ENCODE measurements around the gene ARNT2.

ARNT2 gene

GRCh38 chr15:80590761-80591355, 186.7 kb downstream of the ARNT2 start:
- ATAC-seq: no peak
- TF ChIP-seq ZC3H10 (CRISPR knock-in tag; IDR thresholded peaks at IDR 0.05) (no peak), CSDC2 (CRISPR knock-in tag; IDR thresholded peaks at IDR 0.05) (no peak), TOX (CRISPR knock-in tag; IDR thresholded peaks at IDR 0.05; ENCODE audit: borderline replicate concordance) (no peak), ZFP3 (CRISPR knock-in tag; IDR thresholded peaks at IDR 0.05) (no peak), TCF4 (CRISPR knock-in tag; IDR thresholded peaks at IDR 0.05; ENCODE audit: borderline replicate concordance) (no peak), CSRNP3 (CRISPR knock-in tag; IDR thresholded peaks at IDR 0.05) (no peak), PPARA (CRISPR knock-in tag; IDR thresholded peaks at IDR 0.05; ENCODE audit: borderline replicate concordance) (no peak), OSR1 (CRISPR knock-in tag; IDR thresholded peaks at IDR 0.05) (no peak), ISL1 (CRISPR knock-in tag; IDR thresholded peaks at IDR 0.05) (no peak), ZNF8 (CRISPR knock-in tag; IDR thresholded peaks at IDR 0.05) (no peak), GLIS3 (CRISPR knock-in tag; IDR thresholded peaks at IDR 0.05) (no peak), TSHZ2 (CRISPR knock-in tag; IDR thresholded peaks at IDR 0.05) (no peak), ESRRG (CRISPR knock-in tag; IDR thresholded peaks at IDR 0.05) (no peak), POU6F1 (CRISPR knock-in tag; IDR thresholded peaks at IDR 0.05; ENCODE audit: borderline replicate concordance, low read depth) (no peak), ZNF565 (CRISPR knock-in tag; conservative IDR thresholded peaks at IDR 0.05; ENCODE audit: low read depth) (no peak), ZNF70 (CRISPR knock-in tag; IDR thresholded peaks at IDR 0.05) (no peak)

GRCh38 chr15:80591471-80591870, 187.3 kb downstream of the ARNT2 start:
- TF ChIP-seq ZC3H10 (CRISPR knock-in tag; IDR thresholded peaks at IDR 0.05) (no peak), TCF4 (CRISPR knock-in tag; IDR thresholded peaks at IDR 0.05; ENCODE audit: borderline replicate concordance) (no peak), CREB5 (CRISPR knock-in tag; IDR thresholded peaks at IDR 0.05; ENCODE audit: low read depth) (no peak), ESRRG (CRISPR knock-in tag; IDR thresholded peaks at IDR 0.05) (no peak), RARB (CRISPR knock-in tag; IDR thresholded peaks at IDR 0.05) (no peak), ARNTL (CRISPR knock-in tag; IDR thresholded peaks at IDR 0.05; ENCODE audit: borderline replicate concordance, low read depth) (no peak), ZNF70 (CRISPR knock-in tag; IDR thresholded peaks at IDR 0.05) (no peak), GLIS3 (CRISPR knock-in tag; IDR thresholded peaks at IDR 0.05) (no peak), BACH2 (CRISPR knock-in tag; IDR thresholded peaks at IDR 0.05; ENCODE audit: borderline replicate concordance) (no peak)
- no peak for ATAC-seq

GRCh38 chr15:80591938-80592825, 188.0 kb downstream of the ARNT2 start:
- TF ChIP-seq CSRNP3 (CRISPR knock-in tag; IDR thresholded peaks at IDR 0.05) (no peak), POU6F1 (CRISPR knock-in tag; IDR thresholded peaks at IDR 0.05; ENCODE audit: borderline replicate concordance, low read depth) (no peak)
- no peak for ATAC-seq
